ENCODE measurements around the gene CHDH.

The CHDH gene

GRCh38 chr3:53823026-53823955 lies 22.9 kb downstream of the CHDH start:
- H3K4me3 Mint-ChIP-seq: no peak overlapping the region
- no peak overlapping the region for H3K27ac Mint-ChIP-seq
- H3K36me3 Mint-ChIP-seq (ENCODE audit: low read depth): no peaks in the 10 kb centered on the region
- no peaks in the 10 kb centered on the region for H3K4me1 Mint-ChIP-seq (ENCODE audit: low read depth)
- no peaks in the 10 kb centered on the region for H3K9me3 Mint-ChIP-seq
- peaks cover 16% of the 10 kb centered on the region for H3K27me3 Mint-ChIP-seq (ENCODE audit: low read depth)

DNA sequence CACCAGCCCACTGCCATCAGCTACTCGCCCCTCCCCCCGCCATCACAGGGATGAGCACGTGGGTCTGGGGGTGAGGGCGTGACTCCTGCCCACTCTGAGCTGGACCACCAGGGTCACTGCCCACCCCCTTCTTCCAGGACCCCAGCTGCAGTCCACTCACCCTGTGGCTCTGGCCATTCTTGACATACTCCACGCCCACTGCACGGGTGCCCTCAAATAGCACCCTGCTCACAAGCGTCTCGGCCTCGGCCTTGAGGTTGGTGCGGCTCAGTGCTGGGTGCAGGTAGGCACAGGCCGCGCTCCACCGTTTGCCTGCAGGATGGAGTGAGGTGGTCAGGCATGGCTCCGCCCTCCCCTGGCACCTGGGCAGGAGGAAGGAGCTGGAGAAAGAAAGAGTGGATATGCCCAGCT lies 23.9 kb downstream of the CHDH start:
- Mint-ChIP-seq H3K27ac (no peak overlapping the region), H3K27me3 (ENCODE audit: low read depth) (peaks cover 10% of the 10 kb centered on the region), H3K4me3 (no peak overlapping the region), H3K36me3 (ENCODE audit: low read depth) (no peaks in the 10 kb centered on the region), H3K4me1 (ENCODE audit: low read depth) (peaks cover 3% of the 10 kb centered on the region), H3K9me3 (no peaks in the 10 kb centered on the region)

DNA sequence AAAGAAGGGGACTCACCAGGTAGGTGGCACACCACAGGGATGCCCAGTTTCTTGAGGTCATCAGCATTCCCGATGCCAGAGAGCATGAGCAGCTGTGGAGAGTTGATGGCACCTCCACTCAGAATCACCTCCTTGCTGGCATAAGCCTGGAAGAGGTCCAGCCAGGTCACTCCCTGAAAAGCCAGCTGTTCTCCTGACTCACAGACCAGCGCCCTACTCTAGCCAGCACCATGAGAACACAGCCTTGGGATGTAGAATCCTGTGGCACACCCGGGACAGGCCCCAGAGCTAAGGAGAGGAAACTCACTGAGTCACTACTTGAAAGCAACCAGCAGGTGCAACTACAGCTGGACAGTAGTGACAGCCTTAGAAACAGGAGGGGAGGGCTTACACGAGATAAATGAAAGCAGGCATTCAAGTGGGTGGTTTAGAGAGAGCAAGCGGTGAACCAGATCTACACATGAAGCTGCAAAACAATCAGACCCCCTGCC lies 24.5 kb downstream of the CHDH start:
- Mint-ChIP-seq H3K27ac (no peak overlapping the region), H3K9me3 (no peaks in the 10 kb centered on the region), H3K27me3 (ENCODE audit: low read depth) (peaks cover 7% of the 10 kb centered on the region), H3K4me1 (ENCODE audit: low read depth) (peaks cover 3% of the 10 kb centered on the region), H3K4me3 (no peak overlapping the region), H3K36me3 (ENCODE audit: low read depth) (no peaks in the 10 kb centered on the region)

GRCh38 chr3:53820756-53821580 lies 25.3 kb downstream of the CHDH start:
- Mint-ChIP-seq H3K27ac (no peak overlapping the region), H3K9me3 (no peaks in the 10 kb centered on the region), H3K27me3 (ENCODE audit: low read depth) (peaks cover under 1% of the 10 kb centered on the region), H3K4me1 (ENCODE audit: low read depth) (peaks cover 3% of the 10 kb centered on the region), H3K4me3 (no peak overlapping the region), H3K36me3 (ENCODE audit: low read depth) (no peaks in the 10 kb centered on the region)

DNA sequence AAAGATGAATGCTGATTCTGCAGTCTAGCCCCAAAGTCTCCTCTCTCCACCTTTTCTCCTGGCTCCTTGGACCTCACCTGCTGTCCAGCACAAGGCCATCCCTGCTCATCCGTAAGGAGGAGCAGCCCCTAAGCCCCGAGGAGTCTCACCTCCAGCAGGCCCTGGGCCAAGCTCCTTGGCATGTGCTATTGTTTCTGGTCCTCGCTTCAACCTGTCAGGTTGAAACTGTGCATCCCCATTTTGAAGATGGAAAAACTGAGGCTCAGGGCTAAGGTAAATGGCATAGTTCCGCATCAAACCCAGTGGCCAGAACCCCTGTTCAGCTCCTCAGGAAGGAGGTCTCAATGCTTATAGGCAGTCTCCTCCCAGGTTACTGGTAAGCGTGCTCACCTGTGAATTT lies 26.1 kb downstream of the CHDH start:
- no peaks in the 10 kb centered on the region for H3K9me3 Mint-ChIP-seq
- H3K27me3 Mint-ChIP-seq (ENCODE audit: low read depth): no peaks in the 10 kb centered on the region
- no peaks in the 10 kb centered on the region for H3K36me3 Mint-ChIP-seq (ENCODE audit: low read depth)
- H3K4me3 Mint-ChIP-seq: no peak overlapping the region
- no peak overlapping the region for H3K27ac Mint-ChIP-seq
- peaks cover 3% of the 10 kb centered on the region for H3K4me1 Mint-ChIP-seq (ENCODE audit: low read depth)

DNA sequence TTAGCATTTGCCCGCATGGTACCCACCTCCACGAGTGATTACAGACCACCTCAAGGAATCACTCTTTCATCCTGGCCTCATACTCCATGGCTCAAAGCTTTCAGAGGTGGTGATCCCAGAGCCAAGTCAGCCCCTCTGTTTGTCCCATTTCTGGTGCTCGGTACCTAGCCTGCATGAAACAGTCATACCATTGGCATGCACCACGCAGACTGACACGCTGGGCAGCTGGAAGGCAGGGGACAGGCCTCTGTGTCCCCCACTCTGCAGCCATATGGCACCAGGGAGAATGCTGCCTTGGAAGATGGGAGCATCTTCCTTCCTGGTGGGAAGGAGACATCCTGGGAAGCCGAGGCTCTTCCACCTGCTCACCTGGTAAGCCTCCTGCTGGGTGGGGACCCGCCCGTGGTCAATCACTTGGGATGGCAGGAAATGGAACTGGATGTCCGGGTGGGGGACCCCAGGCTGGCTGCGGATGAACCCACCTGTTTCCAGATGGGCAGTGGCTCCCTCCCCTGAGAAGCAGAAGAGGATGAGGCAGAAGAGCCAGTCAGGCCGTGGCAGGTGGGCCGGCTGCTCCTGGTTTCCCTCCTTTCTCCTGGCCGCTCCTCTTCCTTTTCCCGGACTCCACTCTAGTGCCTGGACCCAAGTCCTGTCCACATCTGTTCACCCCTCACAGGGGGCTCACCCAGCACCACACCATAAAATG lies 26.9 kb downstream of the CHDH start:
- no peak overlapping the region for H3K4me3 Mint-ChIP-seq
- peaks cover 3% of the 10 kb centered on the region for H3K4me1 Mint-ChIP-seq (ENCODE audit: low read depth)
- H3K27ac Mint-ChIP-seq: no peak overlapping the region
- H3K36me3 Mint-ChIP-seq (ENCODE audit: low read depth): no peaks in the 10 kb centered on the region
- no peaks in the 10 kb centered on the region for H3K27me3 Mint-ChIP-seq (ENCODE audit: low read depth)
- no peaks in the 10 kb centered on the region for H3K9me3 Mint-ChIP-seq

- H3K27me3 Mint-ChIP-seq (ENCODE audit: low read depth): no peaks in the 10 kb centered on the region
- H3K27ac Mint-ChIP-seq: no peak overlapping the region
These were observed 27.7 kb downstream of the CHDH start for GRCh38 chr3:53818221-53819162.

DNA sequence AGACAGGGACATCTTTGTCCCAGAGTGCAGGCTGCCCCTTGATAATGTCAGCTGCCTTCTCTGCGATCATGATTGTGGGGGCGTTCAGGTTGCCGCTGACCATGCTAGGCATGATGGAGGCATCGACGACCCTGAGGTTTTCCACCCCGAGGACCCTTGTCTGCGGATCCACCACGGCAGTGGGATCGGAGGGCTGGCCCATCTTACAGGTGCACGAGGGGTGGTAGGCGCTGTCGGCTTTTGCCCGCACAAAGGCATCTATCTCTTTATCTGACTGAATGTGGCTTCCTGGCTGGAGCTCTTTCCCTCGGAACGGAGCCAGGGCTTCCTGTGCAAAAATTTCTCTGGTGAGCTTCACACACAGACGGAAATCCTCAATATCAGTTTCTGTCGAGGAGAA lies 28.4 kb downstream of the CHDH start:
- H3K27me3 Mint-ChIP-seq (ENCODE audit: low read depth): no peaks in the 10 kb centered on the region
- H3K27ac Mint-ChIP-seq: no peak overlapping the region
- peaks cover 3% of the 10 kb centered on the region for H3K4me1 Mint-ChIP-seq (ENCODE audit: low read depth)
- H3K9me3 Mint-ChIP-seq: no peaks in the 10 kb centered on the region
- no peak overlapping the region for H3K4me3 Mint-ChIP-seq
- H3K36me3 Mint-ChIP-seq (ENCODE audit: low read depth): no peaks in the 10 kb centered on the region

More at GRCh38 chr3:53818221-53819162, 27.7 kb downstream of the CHDH start:
- Mint-ChIP-seq H3K4me1 (ENCODE audit: low read depth) (peaks cover 3% of the 10 kb centered on the region), H3K9me3 (no peaks in the 10 kb centered on the region), H3K4me3 (no peak overlapping the region), H3K36me3 (ENCODE audit: low read depth) (no peaks in the 10 kb centered on the region)

GRCh38 chr3:53817211-53817610 lies 29.0 kb downstream of the CHDH start:
- Mint-ChIP-seq H3K9me3 (no peaks in the 10 kb centered on the region), H3K4me1 (ENCODE audit: low read depth) (peaks cover 3% of the 10 kb centered on the region), H3K27me3 (ENCODE audit: low read depth) (no peaks in the 10 kb centered on the region), H3K4me3 (no peak overlapping the region), H3K36me3 (ENCODE audit: low read depth) (no peaks in the 10 kb centered on the region), H3K27ac (no peak overlapping the region)

DNA sequence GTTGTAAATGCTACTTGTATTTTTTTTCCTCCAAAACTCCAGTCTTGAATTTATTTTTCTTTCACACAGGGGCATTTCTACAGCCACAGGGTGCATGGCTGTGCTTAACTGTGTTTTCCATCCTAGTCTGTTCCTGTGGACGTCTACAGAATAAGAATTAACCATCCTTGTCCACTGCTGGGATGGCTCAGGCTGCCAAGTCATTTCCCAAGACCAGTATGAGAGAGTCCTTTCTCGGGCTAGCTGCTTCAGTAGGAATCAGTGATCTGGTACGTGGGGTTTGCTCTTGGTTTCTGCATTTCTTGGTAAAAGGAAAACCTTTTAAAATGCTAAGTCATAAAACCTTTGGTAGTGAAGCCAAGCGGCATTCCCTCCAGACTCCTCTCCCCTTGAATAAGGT lies 29.8 kb downstream of the CHDH start:
- H3K4me1 Mint-ChIP-seq (ENCODE audit: low read depth): peaks cover 3% of the 10 kb centered on the region
- no peak overlapping the region for H3K27ac Mint-ChIP-seq
- no peaks in the 10 kb centered on the region for H3K36me3 Mint-ChIP-seq (ENCODE audit: low read depth)
- H3K4me3 Mint-ChIP-seq: no peak overlapping the region
- H3K27me3 Mint-ChIP-seq (ENCODE audit: low read depth): no peaks in the 10 kb centered on the region
- no peaks in the 10 kb centered on the region for H3K9me3 Mint-ChIP-seq

GRCh38 chr3:53815651-53816050 lies 30.6 kb downstream of the CHDH start:
- no peak overlapping the region for H3K4me3 Mint-ChIP-seq
- no peaks in the 10 kb centered on the region for H3K36me3 Mint-ChIP-seq (ENCODE audit: low read depth)
- no peaks in the 10 kb centered on the region for H3K9me3 Mint-ChIP-seq
- no peak overlapping the region for H3K27ac Mint-ChIP-seq
- H3K4me1 Mint-ChIP-seq (ENCODE audit: low read depth): peaks cover 3% of the 10 kb centered on the region
- no peaks in the 10 kb centered on the region for H3K27me3 Mint-ChIP-seq (ENCODE audit: low read depth)

- Mint-ChIP-seq H3K27me3 (ENCODE audit: low read depth) (no peaks in the 10 kb centered on the region), H3K9me3 (no peaks in the 10 kb centered on the region), H3K27ac (no peak overlapping the region), H3K4me1 (ENCODE audit: low read depth) (peaks cover 3% of the 10 kb centered on the region), H3K4me3 (no peak overlapping the region), H3K36me3 (ENCODE audit: low read depth) (no peaks in the 10 kb centered on the region)
These were observed 31.2 kb downstream of the CHDH start for GRCh38 chr3:53815067-53815466.

GRCh38 chr3:53813876-53814275 lies 32.3 kb downstream of the CHDH start:
- H3K27ac Mint-ChIP-seq: no peak overlapping the region
- no peaks in the 10 kb centered on the region for H3K36me3 Mint-ChIP-seq (ENCODE audit: low read depth)
- H3K27me3 Mint-ChIP-seq (ENCODE audit: low read depth): no peaks in the 10 kb centered on the region
- H3K4me3 Mint-ChIP-seq: no peak overlapping the region
- peaks cover 3% of the 10 kb centered on the region for H3K4me1 Mint-ChIP-seq (ENCODE audit: low read depth)
- H3K9me3 Mint-ChIP-seq: no peaks in the 10 kb centered on the region
